HCT116 (cell line): Measurements from ENCODE around the gene ARSJ. TPM values are rescaled to one million over a fixed set of nuclear protein-coding genes. Genes with fewer than 3 reads are reported as not detected.

ENCODE experiments used
- ATAC-seq: fragments of 200-7000 bp; cut with Tn5 transposase; 2 replicates; pipeline ENCODE4 v1.9.1; 2020; ENCODE audit warnings: mild to moderate bottlenecking, moderate library complexity
- BruUV-seq: library from RNA; stranded (reverse); fragments of 400-500 nt; replicated peaks from 2 replicates; lab custom pipeline; 2021; lab: Mats Ljungman, UMichigan
- CTCF ChIA-PET: fragments of 300-600 bp; sonication (Branson Sonifier 250); formaldehyde crosslinking; loops from one replicate; lab custom pipeline; 2021; ENCODE audit warnings: antibody characterized with exemption; lab: Charles Lee
- POLR2A ChIA-PET: fragments of 300-600, 350-600 bp; sonication (Branson Sonifier 250); formaldehyde crosslinking; loops from one replicate; lab custom pipeline; 2021; ENCODE audit warnings: antibody characterized with exemption; lab: Charles Lee
- RAD21 ChIA-PET, 2 experiments: fragments of 300-600 bp; sonication (Branson Sonifier 250); formaldehyde crosslinking; loops; one replicate each; lab custom pipeline; 2023; ENCODE audit warnings: low total read pairs in 2 of 2; ENCODE audit not compliant: uncharacterized antibody in 2 of 2, unreplicated experiment in 2 of 2, low non-redundant PET in 1 of 2; lab: Charles Lee
- DNase-seq: peaks from one replicate; pipeline ENCODE4 v3.0.0-alpha.2; 2010; ENCODE audit warnings: low read depth, low spot score
- H2AFZ ChIP-seq: fragments of 200-600 bp; shearing (Covaris generic), sonication (generic); 2 replicates; pipeline ENCODE4 v1.6.1; 2017; ENCODE audit warnings: low read depth, mixed run types, mixed read lengths, antibody characterized with exemption, low read length; ENCODE audit not compliant: poor library complexity, severe bottlenecking
- H3K27ac ChIP-seq: 2 replicates; pipeline ENCODE4 v1.5.1; 2012; ENCODE audit warnings: low read depth, low read length
- H3K27me3 ChIP-seq: fragments of 200-600 bp; sonication (generic); 2 replicates; pipeline ENCODE4 v1.6.1; 2016; ENCODE audit warnings: mixed run types, low read length, mixed read lengths; ENCODE audit not compliant: insufficient read depth
- H3K36me3 ChIP-seq, 2 experiments: fragments of 200-500 bp in 1 of 2; fragments of 200-600 bp in 1 of 2; sonication (Bioruptor generic) in 1 of 2; sonication (generic) in 1 of 2; 2 replicates each; pipeline versions ENCODE4 v1.5.1 to v1.6.1; 2014 to 2016; ENCODE audit warnings: low read length in 2 of 2, inconsistent platforms in 1 of 2, mixed read lengths in 1 of 2, mixed run types in 1 of 2; ENCODE audit not compliant: insufficient read depth in 2 of 2, control insufficient read depth in 1 of 2
- H3K4me1 ChIP-seq, 2 experiments: fragments of 200-600 bp in 1 of 2; sonication (generic) in 1 of 2; 2 replicates each; pipeline versions ENCODE4 v1.5.1 to v1.6.1; 2012 to 2017; ENCODE audit warnings: low read length in 2 of 2, inconsistent platforms in 1 of 2, mild to moderate bottlenecking in 1 of 2, mixed read lengths in 1 of 2, mixed run types in 1 of 2, moderate library complexity in 1 of 2; ENCODE audit not compliant: insufficient read depth in 2 of 2, control insufficient read depth in 1 of 2
- H3K4me2 ChIP-seq: fragments of 200-600 bp; sonication (generic); 2 replicates; pipeline ENCODE4 v1.6.1; 2017; ENCODE audit warnings: mixed run types, low read length, mixed read lengths
- H3K4me3 ChIP-seq, 2 experiments: fragments of 200-600 bp in 1 of 2; sonication (generic) in 1 of 2; replicated peaks in 1 of 2; 2 replicates each; pipeline ENCODE4 v1.5.1; 2011 to 2016; ENCODE audit warnings: low read length in 2 of 2, control low read depth in 1 of 2, low read depth in 1 of 2, mild to moderate bottlenecking in 1 of 2, mixed read lengths in 1 of 2, mixed run types in 1 of 2
- H3K79me2 ChIP-seq: fragments of 200-600 bp; sonication (generic); 2 replicates; pipeline ENCODE4 v1.6.1; 2017; ENCODE audit warnings: mild to moderate bottlenecking, mixed run types, low read length, moderate library complexity, mixed read lengths; ENCODE audit not compliant: insufficient read depth
- H3K9ac ChIP-seq: fragments of 200-600 bp; sonication (generic); 2 replicates; pipeline ENCODE4 v1.6.1; 2016; ENCODE audit warnings: low read length, mixed read lengths
- H3K9me2 ChIP-seq: fragments of 200-600 bp; sonication (generic), shearing (Covaris generic); 2 replicates; pipeline ENCODE4 v1.6.1; 2017; ENCODE audit warnings: mixed run types, mild to moderate bottlenecking, moderate library complexity; ENCODE audit not compliant: insufficient read depth
- H3K9me3 ChIP-seq, 2 experiments: fragments of 200-500 bp in 1 of 2; fragments of 200-600 bp in 1 of 2; sonication (Bioruptor generic) in 1 of 2; sonication (generic) in 1 of 2; 2 replicates each; pipeline ENCODE4 v1.6.1; 2014 to 2017; ENCODE audit warnings: low read length in 2 of 2, mixed read lengths in 2 of 2, inconsistent platforms in 1 of 2, low read depth in 1 of 2, mild to moderate bottlenecking in 1 of 2, mixed run types in 1 of 2, moderate library complexity in 1 of 2; ENCODE audit not compliant: control insufficient read depth in 1 of 2, insufficient read depth in 1 of 2
- H4K20me1 ChIP-seq: fragments of 200-600 bp; sonication (generic), shearing (Covaris generic); 2 replicates; pipeline ENCODE4 v1.6.1; 2017; ENCODE audit warnings: mixed run types, mild to moderate bottlenecking, moderate library complexity; ENCODE audit not compliant: insufficient read depth
- ATF3 ChIP-seq: IDR thresholded peaks from 2 replicates; pipeline ENCODE4 v1.6.1; 2012
- CBX3 ChIP-seq: IDR thresholded peaks from 2 replicates; pipeline ENCODE4 v1.6.1; 2012; ENCODE audit warnings: low read depth
- CEBPB ChIP-seq: IDR thresholded peaks from 2 replicates; pipeline ENCODE4 v1.6.1; 2012; ENCODE audit warnings: low read depth
- EGR1 ChIP-seq: IDR thresholded peaks from 2 replicates; pipeline ENCODE4 v1.6.1; 2012; ENCODE audit warnings: low read depth
- EZH2 ChIP-seq: fragments of 200-600 bp; sonication (generic); IDR thresholded peaks from 2 replicates; pipeline ENCODE4 v1.6.1; 2017; ENCODE audit warnings: antibody characterized with exemption, mixed run types
- EZH2phosphoT487 ChIP-seq: fragments of 200-600 bp; IDR thresholded peaks from 2 replicates; pipeline ENCODE4 v1.6.1; 2018; ENCODE audit warnings: antibody characterized with exemption, borderline replicate concordance
- JUND ChIP-seq: IDR thresholded peaks from 2 replicates; pipeline ENCODE4 v1.6.1; 2012
- POLR2AphosphoS5 ChIP-seq: IDR thresholded peaks from 2 replicates; pipeline ENCODE4 v1.6.1; 2011; ENCODE audit warnings: mild to moderate bottlenecking, low read depth, low read length, moderate library complexity
- RAD21 ChIP-seq: IDR thresholded peaks from 2 replicates; pipeline ENCODE4 v1.6.1; 2012; ENCODE audit warnings: low read depth, mild to moderate bottlenecking
- SP1 ChIP-seq: IDR thresholded peaks from 2 replicates; pipeline ENCODE4 v1.6.1; 2012; ENCODE audit warnings: low read depth
- ZBTB33 ChIP-seq: IDR thresholded peaks from 2 replicates; pipeline ENCODE4 v1.6.1; 2011; ENCODE audit warnings: mild to moderate bottlenecking, low read length, moderate library complexity; ENCODE audit not compliant: insufficient replicate concordance; ENCODE audit errors: extremely low read depth
- ZFX ChIP-seq: fragments of 450-650 bp; IDR thresholded peaks from 2 replicates; pipeline ENCODE4 v1.6.1; 2017
- ZNF274 ChIP-seq: fragments of 200-500 bp; sonication (Bioruptor generic); IDR thresholded peaks from 2 replicates; pipeline ENCODE4 v1.6.1; 2014; ENCODE audit warnings: mild to moderate bottlenecking, low read depth, low read length, inconsistent platforms
- intact Hi-C: fragments of 100-400 bp; cut with micrococcal nuclease; formaldehyde crosslinking; loops from 2 replicates; pipeline ENCODE4 v1.10.0; 2022
- total RNA-seq: library from RNA; stranded (reverse); gene quantifications from one replicate; pipeline ENCODE4 v1.2.1, GENCODE V29; 2021; ENCODE audit not compliant: unreplicated experiment
- TF ChIP-seq, protein P1 (sequence below): IDR thresholded peaks from 2 replicates; pipeline ENCODE4 v1.6.1; 2012
- TF ChIP-seq, protein P2 (sequence below): IDR thresholded peaks from 2 replicates; pipeline ENCODE4 v1.6.1; 2012; ENCODE audit warnings: low read depth
- TF ChIP-seq, protein P3 (sequence below), 3 experiments: fragments of 200-600 bp in 1 of 3; sonication (generic) in 1 of 3; IDR thresholded peaks in 2 of 3; conservative IDR thresholded peaks in 1 of 3; 2 replicates each; pipeline ENCODE4 v1.5.1; 2012 to 2017; ENCODE audit warnings: low read depth in 2 of 3, low read length in 2 of 3, antibody characterized with exemption in 1 of 3, borderline replicate concordance in 1 of 3, control low read depth in 1 of 3, mild to moderate bottlenecking in 1 of 3, mixed read lengths in 1 of 3, mixed run types in 1 of 3, moderate library complexity in 1 of 3; ENCODE audit not compliant: insufficient read depth in 1 of 3

ARSJ gene
- total RNA-seq, 1 experiment from 2014 or later = 2.3 TPM

DNA sequence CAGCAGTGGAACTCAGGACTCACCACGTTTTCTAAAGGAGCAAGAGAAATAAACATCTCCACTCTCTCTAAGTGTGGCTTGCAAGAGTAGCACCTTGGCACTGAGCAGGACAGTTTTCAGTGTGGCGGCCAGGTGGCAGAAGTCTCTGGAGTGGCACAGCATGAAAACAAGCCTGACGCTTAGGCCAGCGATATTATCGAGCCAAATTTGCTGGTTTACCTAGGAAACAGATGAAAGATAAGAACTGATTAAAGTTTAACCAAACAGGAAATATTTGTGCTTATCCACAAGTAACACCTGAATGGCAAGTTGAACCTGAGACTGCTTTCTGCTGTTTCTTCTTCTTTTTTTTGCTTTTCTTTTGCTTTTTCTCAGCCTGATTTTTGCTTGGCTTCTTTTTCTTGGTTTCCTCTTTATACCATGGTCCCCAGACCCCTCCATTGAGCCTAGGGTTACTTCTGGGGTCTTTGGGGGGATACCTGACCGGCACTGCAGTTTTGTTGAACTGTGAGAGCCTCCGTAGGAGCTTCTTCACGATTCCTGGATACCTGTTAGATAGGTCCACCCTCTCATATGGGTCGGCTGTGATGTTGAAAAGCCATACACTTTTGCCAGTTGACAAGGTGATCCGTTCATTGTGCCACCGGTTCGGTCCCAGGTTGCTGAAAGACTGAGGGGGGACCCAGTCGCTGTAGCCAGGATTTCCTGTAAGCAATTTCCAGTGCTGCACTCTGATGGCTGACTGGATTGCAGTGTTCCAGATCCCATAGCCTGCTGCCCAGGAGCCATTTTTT is 77.3 kb downstream of the ARSJ start:
- no peak for ATAC-seq
- H3K27me3 ChIP-seq = no peaks in the 10 kb centered on the region
- no TSS peak for BruUV-seq
- no peak overlapping the region for H3K4me3 ChIP-seq
- POLR2A ChIA-PET = no interaction called here
- no peaks in the 10 kb centered on the region for H3K4me1 ChIP-seq
- RAD21 ChIA-PET = no interaction called here
- TF ChIP-seq SP1 = no peak
- no peak for TF ChIP-seq CBX3
- TF ChIP-seq, protein P1, sequence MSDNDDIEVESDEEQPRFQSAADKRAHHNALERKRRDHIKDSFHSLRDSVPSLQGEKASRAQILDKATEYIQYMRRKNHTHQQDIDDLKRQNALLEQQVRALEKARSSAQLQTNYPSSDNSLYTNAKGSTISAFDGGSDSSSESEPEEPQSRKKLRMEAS = no peak
- TF ChIP-seq CEBPB = no peak
- TF ChIP-seq, protein P2, sequence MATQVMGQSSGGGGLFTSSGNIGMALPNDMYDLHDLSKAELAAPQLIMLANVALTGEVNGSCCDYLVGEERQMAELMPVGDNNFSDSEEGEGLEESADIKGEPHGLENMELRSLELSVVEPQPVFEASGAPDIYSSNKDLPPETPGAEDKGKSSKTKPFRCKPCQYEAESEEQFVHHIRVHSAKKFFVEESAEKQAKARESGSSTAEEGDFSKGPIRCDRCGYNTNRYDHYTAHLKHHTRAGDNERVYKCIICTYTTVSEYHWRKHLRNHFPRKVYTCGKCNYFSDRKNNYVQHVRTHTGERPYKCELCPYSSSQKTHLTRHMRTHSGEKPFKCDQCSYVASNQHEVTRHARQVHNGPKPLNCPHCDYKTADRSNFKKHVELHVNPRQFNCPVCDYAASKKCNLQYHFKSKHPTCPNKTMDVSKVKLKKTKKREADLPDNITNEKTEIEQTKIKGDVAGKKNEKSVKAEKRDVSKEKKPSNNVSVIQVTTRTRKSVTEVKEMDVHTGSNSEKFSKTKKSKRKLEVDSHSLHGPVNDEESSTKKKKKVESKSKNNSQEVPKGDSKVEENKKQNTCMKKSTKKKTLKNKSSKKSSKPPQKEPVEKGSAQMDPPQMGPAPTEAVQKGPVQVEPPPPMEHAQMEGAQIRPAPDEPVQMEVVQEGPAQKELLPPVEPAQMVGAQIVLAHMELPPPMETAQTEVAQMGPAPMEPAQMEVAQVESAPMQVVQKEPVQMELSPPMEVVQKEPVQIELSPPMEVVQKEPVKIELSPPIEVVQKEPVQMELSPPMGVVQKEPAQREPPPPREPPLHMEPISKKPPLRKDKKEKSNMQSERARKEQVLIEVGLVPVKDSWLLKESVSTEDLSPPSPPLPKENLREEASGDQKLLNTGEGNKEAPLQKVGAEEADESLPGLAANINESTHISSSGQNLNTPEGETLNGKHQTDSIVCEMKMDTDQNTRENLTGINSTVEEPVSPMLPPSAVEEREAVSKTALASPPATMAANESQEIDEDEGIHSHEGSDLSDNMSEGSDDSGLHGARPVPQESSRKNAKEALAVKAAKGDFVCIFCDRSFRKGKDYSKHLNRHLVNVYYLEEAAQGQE = no peak
- TF ChIP-seq, protein P3, sequence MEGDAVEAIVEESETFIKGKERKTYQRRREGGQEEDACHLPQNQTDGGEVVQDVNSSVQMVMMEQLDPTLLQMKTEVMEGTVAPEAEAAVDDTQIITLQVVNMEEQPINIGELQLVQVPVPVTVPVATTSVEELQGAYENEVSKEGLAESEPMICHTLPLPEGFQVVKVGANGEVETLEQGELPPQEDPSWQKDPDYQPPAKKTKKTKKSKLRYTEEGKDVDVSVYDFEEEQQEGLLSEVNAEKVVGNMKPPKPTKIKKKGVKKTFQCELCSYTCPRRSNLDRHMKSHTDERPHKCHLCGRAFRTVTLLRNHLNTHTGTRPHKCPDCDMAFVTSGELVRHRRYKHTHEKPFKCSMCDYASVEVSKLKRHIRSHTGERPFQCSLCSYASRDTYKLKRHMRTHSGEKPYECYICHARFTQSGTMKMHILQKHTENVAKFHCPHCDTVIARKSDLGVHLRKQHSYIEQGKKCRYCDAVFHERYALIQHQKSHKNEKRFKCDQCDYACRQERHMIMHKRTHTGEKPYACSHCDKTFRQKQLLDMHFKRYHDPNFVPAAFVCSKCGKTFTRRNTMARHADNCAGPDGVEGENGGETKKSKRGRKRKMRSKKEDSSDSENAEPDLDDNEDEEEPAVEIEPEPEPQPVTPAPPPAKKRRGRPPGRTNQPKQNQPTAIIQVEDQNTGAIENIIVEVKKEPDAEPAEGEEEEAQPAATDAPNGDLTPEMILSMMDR (IDR thresholded peaks at IDR 0.05 in 2 of 3, conservative IDR thresholded peaks at IDR 0.05 in 1 of 3; ENCODE audit: borderline replicate concordance in 1 of 3, insufficient read depth in 1 of 3, low read depth in 2 of 3, low read length in 2 of 3) = no peak
- TF ChIP-seq EZH2 = no peak
- no peak for TF ChIP-seq EZH2phosphoT487
- TF ChIP-seq ATF3 = no peak
- TF ChIP-seq EGR1 = no peak
- no peak for TF ChIP-seq ZFX
- no peak for TF ChIP-seq POLR2AphosphoS5
- TF ChIP-seq RAD21 = no peak
- TF ChIP-seq ZNF274 = no peak
- TF ChIP-seq JUND = no peak
- no peak for TF ChIP-seq ZBTB33
- TF ChIP-seq, all 23 proteins: peak for 0
- no peaks in the 10 kb centered on the region for H3K9me3 ChIP-seq
- no peaks in the 10 kb centered on the region for H3K79me2 ChIP-seq
- H3K27ac ChIP-seq = no peak overlapping the region
- H4K20me1 ChIP-seq = no peaks in the 10 kb centered on the region
- no peak for DNase-seq
- H3K9ac ChIP-seq = no peak overlapping the region
- H2AFZ ChIP-seq = no peak overlapping the region
- intact Hi-C loops = no loop called here
- no peak overlapping the region for H3K4me2 ChIP-seq
- no peaks in the 10 kb centered on the region for H3K9me2 ChIP-seq
- CTCF ChIA-PET = no interaction called here
- no peaks in the 10 kb centered on the region for H3K36me3 ChIP-seq
